HG03457 (cell line): ENCODE data around the gene TMEM126B.
"Not testable (repeated sequence)": the region's sequence is repeated elsewhere in the genome, so short reads cannot be mapped to it uniquely, and the experiment has no call there.

ENCODE experiments used
- ATAC-seq: cut with Tn5 transposase; IDR thresholded peaks from one replicate; pipeline ENCODE4 v1.9.1; 2021; ENCODE audit warnings: moderate number of reproducible peaks; ENCODE audit not compliant: unreplicated experiment

Gene TMEM126B

DNA sequence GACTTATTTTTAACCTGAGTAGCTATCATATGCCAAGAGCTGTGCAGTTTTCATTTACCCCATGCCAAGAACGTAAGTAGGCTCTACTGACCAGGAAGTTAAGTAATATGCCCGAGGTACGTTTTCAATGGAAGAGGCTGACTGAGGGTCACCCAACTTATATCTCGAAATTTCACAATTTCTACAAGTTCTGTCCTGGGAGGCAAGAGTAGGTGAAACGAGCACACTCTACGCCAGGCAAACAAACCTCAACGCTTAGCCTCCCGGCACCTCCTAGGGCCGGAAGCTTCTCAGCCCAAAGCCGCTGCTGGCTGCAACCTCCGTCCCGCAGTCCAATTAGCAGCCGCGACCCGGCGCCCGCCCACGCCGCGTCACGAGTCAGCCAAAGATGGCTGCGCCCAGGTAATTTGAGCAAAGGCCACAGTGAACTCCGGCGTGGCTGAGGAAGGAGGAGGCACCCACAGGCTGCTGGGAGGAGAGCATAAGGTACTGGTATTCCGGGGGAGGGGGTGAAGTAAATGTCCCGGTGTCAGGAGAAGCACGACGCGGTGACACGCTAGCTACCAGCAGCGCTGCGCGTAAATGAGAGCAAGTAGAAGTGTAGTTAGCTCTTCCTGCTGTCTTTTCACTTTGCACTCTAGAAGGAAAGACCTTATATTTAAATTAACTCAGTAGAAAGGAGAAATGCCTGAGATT lies 19.4 kb downstream of the TMEM126B start, which contains the start of gene TMEM126A:
Gene TMEM126A, plus strand, starts transcription at position 364 of the 696 bp plus-strand sequence. CDS start 2,289 bp downstream, outside the sequence.
- peak; percentile 99 for ATAC-seq

DNA sequence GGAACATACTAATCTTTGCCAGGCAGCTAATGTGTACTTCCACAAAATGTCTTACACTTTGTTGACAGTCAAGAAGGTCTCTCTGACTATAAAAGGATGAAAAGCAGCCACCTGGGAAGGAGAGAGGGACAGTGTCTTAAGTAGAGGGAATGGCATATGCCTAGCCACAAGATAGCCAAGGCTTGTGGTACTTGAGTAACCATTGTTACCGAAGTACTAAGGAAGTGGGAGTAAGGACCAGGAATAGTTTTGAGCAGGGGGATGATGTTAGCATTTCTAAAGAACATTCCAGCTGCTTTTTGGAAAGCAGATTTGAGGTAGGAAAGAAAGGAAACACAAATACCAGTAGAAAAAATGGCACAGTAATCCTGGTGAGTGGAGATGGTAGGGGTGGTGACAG lies 22.7 kb downstream of the TMEM126B start:
- ATAC-seq: no peak

DNA sequence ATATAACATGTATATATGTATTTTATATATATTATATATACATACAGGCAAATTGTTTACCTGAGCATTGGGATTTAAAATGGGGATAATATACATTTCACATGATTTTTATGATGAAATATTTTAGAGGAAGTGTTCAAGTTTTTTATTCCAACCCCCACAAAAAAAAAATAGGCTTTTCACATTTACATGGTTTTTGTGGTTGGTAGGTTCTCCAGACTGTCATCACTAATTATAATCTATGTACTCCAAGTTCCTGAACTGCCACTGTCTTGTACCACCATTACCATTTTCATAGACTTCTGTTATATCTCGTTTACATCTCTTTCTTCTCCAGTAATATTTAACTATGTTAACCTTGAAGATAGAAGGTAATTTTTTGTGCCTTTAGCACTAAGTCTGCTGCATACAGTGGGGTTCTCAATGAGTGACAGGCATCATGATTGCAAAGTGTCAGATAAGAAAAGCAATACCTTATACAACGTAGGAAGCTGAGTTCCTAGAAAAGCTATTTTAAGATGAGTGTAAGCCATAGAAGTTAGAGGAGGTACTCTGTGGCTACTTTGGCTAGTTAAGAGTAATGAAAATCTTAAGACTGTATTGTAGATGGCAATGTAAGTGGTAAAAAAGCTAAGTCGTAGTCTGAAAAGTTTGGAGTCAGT lies 24.5 kb downstream of the TMEM126B start:
- ATAC-seq: no peak

DNA sequence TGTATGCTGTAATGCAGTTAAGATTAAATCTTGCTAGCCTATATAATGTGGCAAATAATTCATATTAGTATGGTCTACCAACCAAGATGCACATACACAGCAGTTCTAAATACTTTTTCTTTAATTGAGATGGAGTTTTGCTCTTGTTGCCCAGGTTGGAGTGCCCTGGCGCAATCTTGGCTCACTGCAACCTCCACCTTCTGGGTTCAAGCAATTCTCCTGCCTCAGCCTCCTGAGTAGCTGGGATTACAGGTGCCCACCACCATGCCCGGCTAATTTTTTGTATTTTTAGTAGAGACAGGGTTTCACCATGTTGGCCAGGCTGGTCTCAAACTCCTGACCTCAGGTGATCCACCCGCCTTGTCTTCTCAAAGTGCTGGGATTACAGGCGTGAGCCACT lies 25.9 kb downstream of the TMEM126B start:
- ATAC-seq: not testable (repeated sequence)

DNA sequence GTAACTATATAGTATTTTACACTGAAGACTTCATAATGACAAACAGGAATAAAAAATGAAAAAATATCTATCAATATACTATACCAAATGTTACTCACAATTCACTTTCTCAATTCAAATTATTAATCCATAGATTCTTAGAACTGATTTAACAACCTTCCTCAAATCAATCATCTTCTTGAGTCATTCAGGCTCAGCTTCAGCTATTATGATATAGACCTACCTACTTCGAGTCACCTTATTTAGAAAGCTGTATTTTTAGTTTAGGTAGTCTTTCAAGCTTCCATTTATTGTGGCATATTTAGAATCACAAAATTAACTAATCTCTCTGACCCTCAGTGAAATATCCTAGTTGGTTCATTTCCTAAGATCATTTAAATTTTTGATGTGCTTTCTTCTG lies 28.4 kb downstream of the TMEM126B start:
- ATAC-seq: no peak

DNA sequence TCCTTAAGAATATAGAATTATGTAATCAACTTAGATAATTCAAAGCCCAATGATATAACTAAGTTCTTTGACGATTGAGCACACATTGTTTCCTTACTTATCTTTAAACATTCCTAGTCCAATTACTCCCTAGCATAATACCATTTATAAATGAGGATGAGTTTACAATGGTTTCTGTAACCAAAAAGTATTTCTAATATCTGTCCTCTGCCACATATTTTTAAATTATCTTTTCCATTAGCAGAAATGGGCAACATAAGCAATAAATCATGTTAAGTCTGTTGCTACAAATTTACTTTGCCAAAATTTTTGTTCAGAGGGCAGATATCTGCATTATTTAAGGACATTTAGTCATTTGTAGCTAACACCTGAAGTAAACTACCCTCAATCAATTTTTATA lies 29.8 kb downstream of the TMEM126B start:
- ATAC-seq: no peak

DNA sequence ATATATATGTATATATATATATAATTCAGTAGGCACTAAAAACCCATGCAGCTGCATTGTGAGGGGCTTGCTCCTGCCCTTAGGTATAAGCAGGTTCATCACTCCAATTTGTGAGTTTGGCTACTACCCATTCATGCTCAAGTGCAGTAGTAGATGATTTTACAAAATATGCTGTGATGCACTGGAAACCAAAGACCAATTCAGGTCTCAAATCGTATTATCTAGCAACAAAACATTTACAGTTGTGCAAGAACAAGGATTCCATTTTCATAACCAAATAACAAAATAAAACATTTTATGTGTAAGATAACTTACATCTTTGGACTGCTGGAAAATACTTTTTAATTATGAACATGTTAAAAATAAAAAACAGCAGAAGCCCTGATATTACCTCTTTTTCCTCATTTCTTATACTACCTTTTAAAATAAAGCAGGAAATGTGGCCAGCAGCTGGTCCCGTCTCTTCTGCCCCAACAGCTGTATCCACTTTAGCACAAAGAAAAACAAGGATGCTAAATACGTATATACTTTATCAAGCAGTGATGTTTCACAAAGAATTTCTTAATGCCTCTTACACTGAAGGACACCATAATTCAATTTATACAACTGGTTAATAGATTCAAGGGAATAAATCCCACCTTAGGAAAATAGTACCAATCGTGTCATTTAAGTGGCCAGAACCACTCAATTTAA lies 33.7 kb downstream of the TMEM126B start:
- ATAC-seq: no peak

DNA sequence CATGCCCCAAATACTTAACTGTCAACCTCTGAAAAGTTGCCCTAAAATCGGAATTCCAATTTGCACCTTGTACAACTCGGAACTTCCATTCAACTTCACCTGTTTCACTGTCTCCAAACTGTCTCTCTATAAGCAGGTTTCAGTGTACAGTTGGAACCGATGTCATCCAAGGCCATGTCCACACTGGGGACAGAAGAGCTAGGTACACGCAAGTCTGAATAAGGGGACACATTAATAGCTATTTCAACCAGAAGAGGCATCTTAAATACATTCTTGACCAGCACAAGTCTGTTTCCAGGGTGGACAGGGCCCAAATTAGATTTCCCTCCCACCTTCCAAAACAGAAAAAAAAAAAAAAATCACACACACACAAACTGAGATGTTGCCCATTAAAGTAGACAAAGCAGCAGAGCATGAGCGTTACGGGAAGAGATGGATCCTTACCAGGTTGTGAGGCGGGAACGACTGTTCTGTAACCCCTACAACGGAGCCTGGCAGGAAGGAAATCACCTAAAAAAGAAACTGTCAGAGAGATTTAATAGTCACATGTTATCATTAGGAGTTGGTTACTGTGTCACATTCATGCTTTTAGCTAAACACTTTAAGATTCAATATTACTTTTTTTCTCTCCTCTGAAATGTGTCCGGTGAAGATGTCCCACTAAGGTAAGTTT lies 34.8 kb downstream of the TMEM126B start:
- ATAC-seq: no peak

DNA sequence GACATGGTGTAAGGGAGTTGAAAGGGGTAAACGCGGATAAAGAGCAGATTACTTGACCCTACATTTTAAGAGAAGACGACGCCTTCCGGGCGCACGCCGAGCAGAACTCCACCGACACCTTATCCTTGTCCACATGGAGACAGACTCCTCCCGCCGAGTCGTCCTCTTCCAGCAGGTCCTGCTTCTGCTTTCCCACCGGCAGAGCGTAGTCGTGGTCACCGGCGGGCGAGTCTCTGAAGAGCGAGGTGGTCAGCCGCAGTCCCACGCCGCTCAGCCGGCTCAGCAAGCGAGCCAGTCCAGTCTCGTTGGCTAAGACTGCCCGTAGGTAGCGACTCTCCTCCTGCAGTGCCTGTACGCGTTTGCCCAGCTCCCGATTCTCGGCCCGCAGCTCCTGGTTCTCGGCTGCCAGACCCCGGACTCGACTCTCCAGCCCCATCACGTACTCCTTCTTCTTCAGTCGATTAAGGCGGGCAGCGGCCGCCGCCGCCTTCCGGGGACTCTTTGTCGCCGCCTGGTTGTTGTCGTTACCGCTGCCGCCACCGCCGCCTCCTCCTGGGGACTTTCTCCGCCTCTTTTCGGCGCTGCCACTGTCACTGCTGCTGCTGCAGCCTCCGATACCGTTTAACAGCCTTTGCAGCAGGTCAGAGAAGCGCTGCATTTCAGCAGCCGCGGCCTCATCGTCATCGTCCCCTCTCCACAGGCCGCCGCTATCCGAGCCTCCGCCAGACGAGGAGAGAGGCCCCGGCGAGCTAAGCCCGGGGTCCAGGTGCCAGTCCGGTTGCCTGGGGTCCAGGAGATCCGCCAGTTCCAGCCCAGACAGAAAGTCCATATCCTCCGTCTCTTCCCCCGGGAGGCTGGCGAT lies 35.6 kb downstream of the TMEM126B start:
- peak; percentile 43 for ATAC-seq

DNA sequence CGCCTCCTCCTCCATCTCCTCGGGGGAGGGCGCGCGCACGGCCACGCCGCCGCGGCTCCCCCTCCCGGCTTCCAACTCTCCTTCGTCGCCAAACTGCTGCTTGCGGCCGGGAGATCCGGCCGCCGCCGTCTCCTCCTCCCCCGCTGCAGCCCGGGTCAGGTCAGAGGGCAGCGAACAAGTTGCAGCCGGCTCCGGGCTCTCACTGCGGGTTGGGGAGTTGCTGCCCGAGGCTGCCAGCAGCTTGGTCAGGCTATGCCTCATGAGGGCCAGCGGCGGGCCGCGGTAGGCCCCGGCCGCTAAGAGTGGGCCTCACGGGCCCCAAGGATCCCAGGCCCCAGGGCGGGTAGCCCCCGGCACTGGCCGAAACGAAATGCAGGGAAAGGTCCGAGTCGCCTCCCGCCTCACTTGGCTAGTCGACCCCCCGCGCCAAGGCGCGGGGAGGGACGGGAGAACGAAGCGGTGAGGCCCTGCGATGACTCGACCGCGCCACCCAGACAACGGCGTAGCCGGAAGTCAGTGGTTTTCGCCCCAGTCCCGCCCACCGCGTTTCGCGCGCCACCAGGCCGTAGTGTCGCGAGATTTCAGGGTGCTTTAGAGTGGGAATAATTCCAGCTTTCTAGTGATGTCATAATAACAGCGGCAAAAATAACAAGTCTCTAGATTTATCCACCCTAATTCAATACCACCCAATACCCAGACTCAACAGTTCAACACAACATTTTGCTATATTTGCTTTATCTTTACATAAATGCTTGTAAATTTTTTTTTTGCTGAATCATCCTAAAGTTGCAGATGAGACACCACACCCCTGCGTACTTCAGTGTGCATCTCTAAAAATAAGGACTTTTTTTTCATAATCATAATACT lies 36.5 kb downstream of the TMEM126B start, which contains the start of gene CREBZF:
Gene CREBZF, minus strand, starts transcription at position 515 of the 867 bp plus-strand sequence. Its CDS starts 254 bp downstream, at position 261.
- ATAC-seq: peak; percentile 89

DNA sequence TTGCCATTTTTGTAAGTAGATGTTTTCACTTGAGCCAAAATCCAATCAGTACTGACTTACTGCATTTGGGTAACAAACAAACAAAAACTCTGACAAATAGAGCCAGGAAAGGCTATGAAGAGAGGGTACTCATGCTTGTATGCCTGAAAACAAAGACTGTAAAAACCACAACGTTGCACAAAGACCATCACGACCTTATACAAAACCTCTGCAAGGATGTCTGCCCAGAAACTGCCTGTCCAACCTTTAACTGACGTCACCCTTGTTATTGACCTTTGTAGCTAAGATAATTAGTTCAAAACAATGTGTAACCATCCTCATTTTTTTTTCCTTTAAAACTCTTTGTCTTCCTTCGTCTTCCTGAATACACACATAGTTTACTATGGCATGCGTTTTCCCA lies 37.3 kb downstream of the TMEM126B start:
- no peak for ATAC-seq

DNA sequence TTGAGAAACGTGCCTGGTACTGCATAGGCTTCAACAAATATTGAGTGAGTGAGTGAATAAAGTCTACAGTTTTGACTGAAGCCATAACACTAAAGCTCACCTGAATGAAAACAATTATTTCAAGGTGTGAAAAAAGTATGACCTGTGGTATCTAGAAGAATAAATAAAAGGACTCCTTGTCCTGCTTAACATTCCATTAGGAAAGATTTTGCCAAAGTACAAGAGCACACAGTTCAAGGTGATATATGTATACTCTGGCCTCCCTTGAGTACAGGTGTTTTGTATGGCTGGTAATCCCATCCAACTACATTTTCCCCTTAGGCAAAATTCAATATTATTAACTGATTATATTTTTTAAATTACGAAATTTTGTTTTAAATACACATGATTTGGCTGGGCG lies 38.3 kb downstream of the TMEM126B start:
- ATAC-seq: no peak

DNA sequence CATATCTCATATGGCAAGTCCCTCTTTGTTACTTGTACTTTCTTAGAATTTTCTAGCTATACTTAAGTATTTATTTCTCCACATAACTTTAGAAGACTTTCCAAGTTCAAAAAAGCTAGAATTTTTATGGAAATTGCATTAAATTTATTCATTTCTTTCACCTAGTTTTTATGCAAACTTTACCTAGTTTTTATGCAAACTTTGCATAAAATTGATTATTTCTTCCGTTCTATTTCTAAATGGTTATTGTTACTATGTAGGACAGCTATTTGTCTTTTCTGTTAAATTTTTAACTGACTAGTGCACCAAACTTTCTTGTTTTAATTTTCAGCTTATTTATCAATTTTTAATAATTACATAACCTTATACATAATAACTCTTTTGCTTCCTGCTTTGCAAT lies 39.8 kb downstream of the TMEM126B start:
- no peak for ATAC-seq

DNA sequence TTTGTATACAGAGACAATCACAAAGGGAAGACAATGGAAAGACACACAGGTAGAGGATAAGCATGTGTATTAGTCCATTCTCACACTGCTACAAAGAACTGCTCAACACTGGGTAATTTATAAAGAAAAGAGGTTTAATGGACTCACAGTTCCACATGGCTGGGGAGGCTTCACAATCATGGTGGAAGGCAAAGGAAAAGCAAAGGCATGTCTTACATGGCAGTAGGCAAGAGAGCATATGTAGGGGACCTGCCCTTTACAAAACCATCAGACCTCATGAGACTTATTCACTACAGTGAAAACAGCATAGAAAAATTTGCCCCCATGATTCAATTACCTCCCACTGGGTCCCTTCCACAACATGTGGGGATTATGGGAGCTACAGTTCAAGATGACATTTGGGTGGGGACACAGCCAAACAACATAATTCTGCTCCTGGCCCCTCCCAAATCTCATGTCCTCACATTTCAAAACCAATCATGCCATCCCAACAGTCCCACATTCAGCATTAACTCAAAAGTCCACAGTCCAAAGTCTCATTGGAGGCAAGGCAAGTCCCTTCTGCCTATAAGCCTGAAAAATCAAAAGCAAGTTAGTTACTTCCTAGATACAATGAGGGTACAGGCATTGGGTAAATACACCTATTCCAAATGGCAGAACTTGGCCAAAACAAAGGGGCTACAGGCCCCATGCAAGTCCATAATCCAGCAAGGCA lies 42.7 kb downstream of the TMEM126B start:
- ATAC-seq: not testable (repeated sequence)

DNA sequence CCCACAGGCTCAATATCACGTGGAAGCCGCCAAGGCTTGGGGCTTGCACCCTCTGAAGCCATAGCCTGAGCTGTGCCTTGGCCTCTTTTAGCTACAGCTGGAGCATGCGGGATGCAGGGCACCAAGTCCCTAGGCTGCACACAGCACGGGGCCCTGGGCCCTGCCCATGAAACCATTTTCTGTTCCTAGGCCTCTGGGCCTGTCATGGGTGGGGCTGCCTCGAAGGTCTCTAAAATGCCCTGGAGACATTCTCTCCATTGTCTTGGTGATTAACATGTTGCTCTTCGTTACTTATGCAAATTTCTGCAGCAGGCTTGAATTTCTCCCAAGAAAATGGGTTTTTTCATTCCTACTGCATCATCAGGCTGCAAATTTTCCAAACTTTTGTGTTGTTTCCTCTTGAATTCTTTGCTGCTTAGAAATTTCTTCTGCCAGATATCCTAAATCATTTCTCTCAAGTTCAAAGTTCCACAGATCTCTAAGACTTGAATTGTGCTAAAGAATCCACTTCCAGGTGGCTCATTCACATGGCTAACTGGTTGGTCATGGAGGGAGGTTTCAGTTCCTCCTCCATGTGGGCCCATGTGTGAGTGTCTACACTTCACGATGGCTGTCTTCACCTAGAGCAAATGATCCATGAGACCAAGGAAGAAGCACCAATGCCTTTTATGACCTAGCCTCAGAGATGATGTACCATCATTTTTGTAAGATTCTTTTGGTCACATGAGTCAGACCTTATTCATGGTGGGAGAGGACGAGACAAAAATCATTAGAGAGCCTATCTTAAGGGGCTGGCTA lies 43.9 kb downstream of the TMEM126B start:
- no peak for ATAC-seq

DNA sequence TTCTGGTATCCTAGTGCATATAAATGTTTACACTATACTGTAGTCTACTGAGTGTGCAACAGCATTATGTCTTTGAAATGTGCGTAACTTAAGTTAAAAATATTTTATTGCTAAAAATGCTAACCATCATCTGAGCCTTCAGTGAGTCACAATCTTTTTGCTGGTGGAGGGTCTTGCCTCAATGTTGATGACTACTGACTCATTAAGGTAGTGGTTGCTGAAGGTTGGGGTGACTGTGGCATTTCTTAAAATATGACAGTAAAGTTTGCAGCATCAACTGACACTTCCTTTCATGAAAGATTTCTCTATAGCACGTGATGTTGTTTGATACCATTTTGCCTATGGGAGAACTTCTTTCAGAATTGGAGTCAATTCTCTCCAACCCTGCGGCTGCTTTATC lies 45.0 kb downstream of the TMEM126B start:
- no peak for ATAC-seq

DNA sequence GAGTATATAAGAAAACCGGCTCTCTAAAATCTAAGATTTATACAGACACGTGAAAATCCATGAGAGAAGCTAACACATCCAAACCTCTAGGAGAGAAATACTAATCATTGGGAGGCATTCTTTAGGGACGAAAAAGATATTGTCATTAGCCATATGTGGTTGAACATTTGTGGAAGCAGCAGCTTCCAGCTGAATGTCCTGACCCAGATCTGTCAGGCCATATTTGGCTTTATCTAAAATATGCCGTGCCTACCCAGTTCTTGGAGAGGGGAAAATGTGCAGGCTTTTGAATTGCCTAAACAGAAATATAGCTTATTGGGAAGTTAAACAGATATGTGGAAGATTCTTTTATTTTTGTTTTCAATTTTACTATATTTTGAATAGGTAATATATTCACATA lies 51.2 kb downstream of the TMEM126B start:
- no peak for ATAC-seq

DNA sequence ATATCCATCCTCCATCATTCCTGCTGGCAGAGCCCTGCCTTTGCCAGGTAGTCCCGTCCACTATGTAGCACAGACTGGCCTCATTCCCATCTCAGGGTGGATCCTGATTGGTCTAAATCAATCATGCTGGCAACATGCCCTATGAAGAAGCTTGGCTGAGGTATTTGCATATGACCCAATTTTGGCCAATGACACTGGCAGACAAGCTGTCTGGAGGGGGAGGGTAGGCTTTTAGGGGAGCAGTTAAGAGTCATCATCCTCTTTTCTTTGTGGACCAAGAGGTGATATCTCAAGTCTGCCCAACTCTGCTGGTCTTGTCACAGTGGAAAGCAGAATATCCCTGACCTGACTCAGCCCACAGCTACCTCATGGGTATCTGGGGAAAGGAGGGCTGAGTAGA lies 52.5 kb downstream of the TMEM126B start:
- no peak for ATAC-seq
